ENCODE results near the gene KLHL7.
"Not testable (repeated sequence)": the region's sequence is repeated elsewhere in the genome, so short reads cannot be mapped to it uniquely, and the experiment has no call there.

The KLHL7 gene

DNA sequence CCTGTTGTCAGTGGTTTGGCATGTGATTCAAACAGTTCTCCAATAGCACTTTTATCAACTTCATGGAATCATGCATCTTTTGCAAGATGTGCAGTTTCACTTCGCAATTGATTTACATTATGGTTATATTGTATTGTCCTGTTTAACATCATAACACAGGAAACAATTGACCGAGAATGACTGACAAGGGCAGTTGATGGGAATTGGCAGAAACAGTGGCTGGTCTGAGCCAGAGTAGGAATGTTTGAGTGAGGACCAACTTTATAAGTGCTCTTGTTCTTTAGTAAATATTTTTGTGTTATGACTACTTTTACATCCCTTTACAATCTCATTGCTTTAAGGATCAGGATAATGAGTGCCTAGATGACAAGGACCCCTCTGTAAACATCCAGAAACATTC lies 2.2 kb downstream of the KLHL7 start:
- DNase-seq = no peak

DNA sequence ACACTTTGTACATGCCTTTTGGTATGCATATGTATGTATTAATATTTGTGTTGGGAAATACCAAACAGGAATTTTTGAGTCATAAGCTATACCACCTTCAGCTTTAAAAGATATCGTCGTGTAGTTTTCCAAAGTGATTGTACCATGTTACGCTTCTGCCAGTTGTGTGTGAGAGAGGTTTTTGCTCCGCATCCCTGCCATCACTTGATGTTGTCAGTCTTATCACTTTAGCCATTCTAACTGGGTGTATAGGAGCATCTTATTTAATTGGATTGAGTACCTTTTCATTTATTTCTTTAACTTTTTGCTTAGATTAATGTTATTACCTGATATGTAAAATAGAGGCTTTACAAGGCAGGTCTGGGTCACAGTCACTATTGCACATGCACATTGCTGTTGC lies 3.4 kb downstream of the KLHL7 start:
- no peak for DNase-seq

DNA sequence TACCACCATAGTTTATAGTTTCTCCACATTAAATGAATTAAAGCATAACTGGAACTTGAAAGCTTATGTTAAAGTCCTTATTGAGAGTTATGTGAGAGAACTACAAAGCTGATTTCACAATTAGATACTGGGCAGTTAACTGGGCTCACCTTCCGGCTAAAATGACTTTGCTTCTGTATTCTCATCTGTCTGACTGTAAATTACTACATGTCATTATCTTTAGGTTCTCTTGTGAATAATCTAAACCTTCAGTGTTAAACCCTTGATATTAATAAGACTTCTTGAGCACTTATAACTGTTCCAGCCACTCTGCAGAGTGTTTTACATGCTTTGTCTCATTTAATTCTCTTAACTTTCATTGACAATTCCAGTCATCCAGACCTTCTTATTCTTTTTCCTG lies 3.9 kb downstream of the KLHL7 start:
- DNase-seq = no peak

- DNase-seq = no peak
Observed at GRCh38 chr7:23114896-23115295, 9.3 kb downstream of the KLHL7 start.

GRCh38 chr7:23115991-23116390 lies 10.4 kb downstream of the KLHL7 start:
- no peak for DNase-seq

DNA sequence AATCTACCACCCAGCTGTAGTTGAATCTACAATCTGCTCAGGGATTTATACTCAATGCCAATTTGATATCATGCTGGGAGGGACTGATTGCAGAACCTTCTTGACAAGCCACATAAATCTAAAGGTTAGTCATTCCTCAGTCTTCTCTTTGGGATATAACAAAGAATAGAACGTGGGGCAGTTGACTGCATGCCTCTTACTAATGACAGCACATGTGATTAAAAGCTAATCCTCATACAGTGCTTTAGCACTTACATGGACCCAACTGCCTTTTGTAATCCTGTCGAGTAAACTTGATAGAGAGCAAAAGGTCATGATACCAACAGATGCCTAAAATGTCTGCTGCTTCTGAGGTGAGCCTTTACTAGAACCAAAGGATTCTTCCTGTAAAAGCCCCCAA lies 12.3 kb downstream of the KLHL7 start:
- DNase-seq = no peak

- DNase-seq = no peak
Observed at GRCh38 chr7:23120106-23120505, 14.5 kb downstream of the KLHL7 start.

- no peak for DNase-seq
Observed at GRCh38 chr7:23121165-23121564, 15.6 kb downstream of the KLHL7 start.

GRCh38 chr7:23123007-23123406 lies 17.4 kb downstream of the KLHL7 start:
- no peak for DNase-seq

DNA sequence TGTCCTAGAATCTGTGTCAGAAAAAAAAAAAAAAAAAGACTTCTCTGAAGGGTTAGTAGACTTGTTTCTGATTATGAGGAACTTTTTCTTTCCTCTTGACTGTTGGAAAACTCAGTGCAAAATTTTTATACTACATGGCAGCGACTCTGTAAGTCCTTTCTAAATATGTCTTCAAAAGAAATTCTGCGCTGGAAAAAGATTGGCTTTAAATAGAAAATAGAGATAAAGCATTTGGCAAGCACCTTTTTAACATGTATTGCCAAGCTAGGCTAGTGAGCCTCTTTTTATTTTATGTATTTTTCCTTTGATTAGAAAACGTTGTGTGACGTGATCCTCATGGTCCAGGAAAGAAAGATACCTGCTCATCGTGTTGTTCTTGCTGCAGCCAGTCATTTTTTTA lies 17.9 kb downstream of the KLHL7 start:
- no peak for DNase-seq

DNA sequence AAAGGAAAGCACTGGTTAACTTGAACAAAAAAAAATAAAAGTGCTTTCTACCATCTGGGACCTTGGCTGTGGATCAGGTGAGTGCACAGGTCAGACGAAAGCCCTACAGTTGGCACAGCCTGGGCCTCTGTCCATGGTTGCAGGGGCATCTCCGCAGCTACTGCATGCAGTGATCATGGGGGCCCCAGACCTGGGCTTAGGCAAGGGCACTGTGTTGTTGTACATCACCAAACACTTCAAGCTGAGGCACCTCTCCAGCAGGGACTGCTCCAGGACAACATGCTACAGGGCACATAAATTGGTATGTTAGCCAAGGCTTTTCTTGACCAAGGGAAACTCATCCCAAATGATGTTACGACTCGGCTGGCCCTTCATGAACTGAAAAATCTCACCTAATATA lies 23.5 kb downstream of the KLHL7 start:
- no peak for DNase-seq

DNA sequence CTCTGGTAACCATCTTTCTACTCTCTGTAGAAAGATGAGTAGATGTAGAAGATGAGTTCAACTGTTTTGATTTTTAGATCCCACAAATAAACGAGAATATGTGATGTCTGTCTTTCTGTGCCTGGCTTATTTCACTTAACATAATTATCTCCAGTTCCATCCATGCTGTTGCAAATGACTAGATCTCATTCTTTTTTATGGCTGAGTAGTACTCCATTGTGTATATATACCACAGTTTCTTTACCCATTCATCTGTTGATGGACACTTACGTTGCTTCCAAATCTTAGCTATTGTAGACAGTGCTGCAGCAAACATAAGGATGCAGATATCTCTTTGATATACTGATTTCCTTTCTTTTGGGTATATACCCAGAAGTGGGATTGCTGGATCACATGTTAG lies 26.2 kb downstream of the KLHL7 start:
- not testable (repeated sequence) for DNase-seq

DNA sequence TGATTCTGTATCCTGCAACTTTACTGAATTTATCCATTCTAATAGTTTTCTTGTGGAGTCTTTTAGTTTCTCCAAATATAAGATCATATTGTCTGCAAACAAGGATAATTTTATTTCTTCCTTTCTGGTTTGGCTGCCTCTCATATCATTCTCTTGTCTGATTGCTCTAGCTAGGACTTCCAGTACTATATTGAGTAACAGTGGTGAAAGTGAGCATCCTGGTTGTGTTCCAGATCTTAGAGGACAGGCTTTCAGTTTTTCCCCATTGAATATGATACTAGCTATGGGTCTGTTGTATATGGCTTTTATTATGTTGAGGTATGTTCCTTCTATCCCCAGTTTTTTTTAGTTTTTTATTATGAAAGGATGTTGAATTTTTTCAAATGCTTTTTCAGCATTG lies 28.2 kb downstream of the KLHL7 start:
- no peak for DNase-seq

GRCh38 chr7:23135755-23136154 lies 30.2 kb downstream of the KLHL7 start:
- DNase-seq = no peak

GRCh38 chr7:23136216-23136615 lies 30.6 kb downstream of the KLHL7 start:
- DNase-seq = no peak

- no peak for DNase-seq
Observed at GRCh38 chr7:23157679-23158078, 52.1 kb downstream of the KLHL7 start.

- DNase-seq = no peak
Observed at GRCh38 chr7:23158546-23158945, 53.0 kb downstream of the KLHL7 start.

GRCh38 chr7:23161482-23161881 lies 55.9 kb downstream of the KLHL7 start:
- DNase-seq = no peak

DNA sequence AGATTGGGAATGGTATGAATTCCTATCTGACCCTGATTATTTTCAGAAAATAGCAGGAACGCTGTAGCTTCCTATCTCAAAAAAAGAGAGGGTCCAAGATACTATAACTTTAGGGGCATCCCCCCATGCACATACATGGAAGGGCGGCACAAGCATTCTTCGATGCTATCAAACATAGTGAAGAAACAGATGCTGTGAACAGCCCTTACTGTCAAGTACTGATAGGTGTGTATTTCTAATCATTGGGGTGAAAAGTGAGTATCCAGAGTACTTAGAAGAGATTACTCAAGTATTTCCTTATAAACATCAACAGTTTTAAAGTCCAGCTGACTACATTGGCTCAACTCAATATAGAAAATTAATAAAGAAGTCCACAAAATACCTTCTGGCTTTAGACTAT lies 59.3 kb downstream of the KLHL7 start:
- DNase-seq = no peak

GRCh38 chr7:23165316-23165715 lies 59.7 kb downstream of the KLHL7 start:
- no peak for DNase-seq

GRCh38 chr7:23167691-23168090 lies 62.1 kb downstream of the KLHL7 start:
- no peak for DNase-seq

DNA sequence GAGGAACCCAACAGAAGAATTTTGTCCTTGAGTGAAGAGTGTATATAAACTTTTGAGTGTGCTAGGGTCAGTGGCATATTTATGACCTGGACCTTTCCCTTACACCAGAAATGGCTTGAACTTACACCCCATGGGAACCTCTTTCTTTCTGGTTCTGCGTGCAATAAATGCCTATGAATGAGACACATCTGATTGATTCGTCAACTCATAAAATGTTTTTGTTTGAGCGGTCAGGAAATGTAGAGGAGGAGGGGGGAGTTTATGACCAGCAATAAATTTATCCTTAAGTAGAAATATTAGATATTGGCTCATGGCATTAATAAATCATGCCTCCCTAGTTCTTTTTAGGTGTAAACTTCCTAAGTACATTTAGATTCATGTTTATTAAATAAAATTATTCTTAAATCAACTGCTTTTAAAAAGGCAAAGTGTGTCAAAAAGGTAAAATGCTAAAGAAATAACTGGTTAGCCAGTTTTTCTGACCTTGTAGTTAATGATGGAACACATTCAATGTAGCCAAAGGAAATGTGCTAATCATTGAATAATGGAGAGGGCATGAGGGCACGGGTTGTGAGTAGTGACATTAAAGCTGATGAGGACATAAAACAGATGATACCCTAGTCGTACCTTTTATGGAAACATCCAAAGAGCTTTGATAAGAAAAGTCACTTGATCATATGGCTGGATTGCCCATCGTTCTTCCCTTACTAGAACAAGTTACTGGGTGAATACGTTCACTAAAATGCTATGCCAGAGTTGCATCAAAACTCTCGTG lies 62.7 kb downstream of the KLHL7 start:
- DNase-seq = no peak

GRCh38 chr7:23175938-23176337 lies 70.4 kb downstream of the KLHL7 start:
- no peak for DNase-seq

- DNase-seq = peak; percentile 93
Observed at GRCh38 chr7:23181684-23182553, 76.3 kb downstream of the KLHL7 start, which contains the start of gene NUP42. Gene NUP42 (plus strand): TSS chr7:23182048. CDS start chr7:23182086, 38 bp downstream.

Data from stimulated activated naive CD4-positive, alpha-beta T cell treated with Interleukin-2 at 50 U/mL for 16 hours (primary cell).